Left colon (tissue), 2 donors: ENCODE measurements around the gene LRPAP1. TPM values are rescaled to one million over a fixed set of nuclear protein-coding genes. Genes with fewer than 3 reads are reported as not detected.
"Not testable (repeated sequence)": the region's sequence is repeated elsewhere in the genome, so short reads cannot be mapped to it uniquely, and the experiment has no call there.

Source experiments
- ATAC-seq: fragments of 200-7000 bp; cut with Tn5 transposase; one replicate; pipeline ENCODE4 v1.9.1; 2020; ENCODE audit warnings: mild to moderate bottlenecking, moderate library complexity
- DNase-seq, 2 donors: peaks; one replicate each; pipeline ENCODE4 v3.0.0-alpha.2; 2020
- intact Hi-C, 2 donors: fragments of 100-400 bp; cut with DNase I in 1 of 2; cut with micrococcal nuclease in 1 of 2; formaldehyde crosslinking; loops; one replicate each; pipeline versions ENCODE4 v1.11.2 to v1.14.0; 2022; cut with DNase I, micrococcal nuclease
- long read RNA-seq: library from polyadenylated mRNA; unstranded; transcript quantifications from one replicate; pipeline ENCODE4 v2.0.0, GENCODE V29; 2021
- total RNA-seq, 2 donors: library from RNA; stranded (reverse); fragmentation: NEBNext Ultra II Directional; extraction: Animal tissue kit (Norgen Biotek cat#: 25700); gene quantifications; one replicate each; pipeline ENCODE4 v1.2.1, GENCODE V29; 2021
- donor health status: DM: no; HTN: no; CAD: no.
- donor health status: DM: yes; HTN: yes; CAD: no.

LRPAP1 gene, protein sequence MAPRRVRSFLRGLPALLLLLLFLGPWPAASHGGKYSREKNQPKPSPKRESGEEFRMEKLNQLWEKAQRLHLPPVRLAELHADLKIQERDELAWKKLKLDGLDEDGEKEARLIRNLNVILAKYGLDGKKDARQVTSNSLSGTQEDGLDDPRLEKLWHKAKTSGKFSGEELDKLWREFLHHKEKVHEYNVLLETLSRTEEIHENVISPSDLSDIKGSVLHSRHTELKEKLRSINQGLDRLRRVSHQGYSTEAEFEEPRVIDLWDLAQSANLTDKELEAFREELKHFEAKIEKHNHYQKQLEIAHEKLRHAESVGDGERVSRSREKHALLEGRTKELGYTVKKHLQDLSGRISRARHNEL
- 100 to 1,000 TPM; 146 to 155 TPM for total RNA-seq
- long read RNA-seq, full-length matches to known transcripts, result 636 of 671 reads
- long read RNA-seq, partial matches to known transcripts, result 17 of 671 reads
- long read RNA-seq, other reads (novel, unspliced or antisense), result 18 of 671 reads

DNA sequence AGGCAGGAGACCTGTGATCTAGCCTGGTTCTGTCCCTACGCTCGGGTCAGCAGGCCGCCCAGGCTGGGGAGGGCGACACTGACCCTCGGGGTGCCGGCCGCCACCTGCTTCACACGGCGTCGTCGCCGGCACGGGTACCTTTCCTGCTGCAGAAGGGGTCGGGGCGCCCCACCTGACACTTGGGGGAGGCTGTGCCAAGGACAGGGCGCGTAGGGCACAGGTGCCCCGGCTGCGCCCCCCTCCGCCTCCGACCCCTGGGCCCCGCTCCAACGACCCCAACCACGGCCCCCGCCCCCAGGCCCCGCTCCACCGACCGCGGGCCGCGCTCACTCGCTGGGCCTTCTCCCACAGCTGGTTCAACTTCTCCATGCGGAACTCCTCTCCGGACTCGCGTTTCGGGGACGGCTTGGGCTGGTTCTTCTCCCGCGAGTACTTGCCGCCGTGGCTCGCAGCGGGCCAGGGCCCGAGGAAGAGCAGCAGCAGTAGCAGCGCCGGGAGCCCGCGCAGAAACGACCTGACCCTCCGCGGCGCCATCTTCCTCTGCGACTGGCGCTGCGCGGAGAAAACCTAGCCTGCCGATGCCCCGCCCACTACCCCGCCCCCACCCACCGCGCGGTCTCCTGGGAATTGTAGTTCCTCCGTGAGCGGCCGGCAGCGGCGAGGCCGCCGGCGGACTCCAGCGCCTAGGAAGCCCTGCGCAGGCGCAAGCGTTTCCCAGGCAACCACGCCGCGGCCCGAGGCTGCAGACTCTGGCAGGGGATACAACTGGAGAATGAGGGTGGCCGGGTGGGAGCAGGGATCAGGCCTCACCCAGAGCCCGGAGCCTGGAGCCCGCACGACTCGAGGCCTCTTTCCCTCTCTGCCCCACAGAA is at the start of gene LRPAP1:
TSS of gene LRPAP1 (minus strand) at position 544 of the 872 bp plus-strand sequence. CDS start at position 534, 10 bp downstream.
- intact Hi-C loops, result no loop called here
- peak; percentile 94 for ATAC-seq

DNA sequence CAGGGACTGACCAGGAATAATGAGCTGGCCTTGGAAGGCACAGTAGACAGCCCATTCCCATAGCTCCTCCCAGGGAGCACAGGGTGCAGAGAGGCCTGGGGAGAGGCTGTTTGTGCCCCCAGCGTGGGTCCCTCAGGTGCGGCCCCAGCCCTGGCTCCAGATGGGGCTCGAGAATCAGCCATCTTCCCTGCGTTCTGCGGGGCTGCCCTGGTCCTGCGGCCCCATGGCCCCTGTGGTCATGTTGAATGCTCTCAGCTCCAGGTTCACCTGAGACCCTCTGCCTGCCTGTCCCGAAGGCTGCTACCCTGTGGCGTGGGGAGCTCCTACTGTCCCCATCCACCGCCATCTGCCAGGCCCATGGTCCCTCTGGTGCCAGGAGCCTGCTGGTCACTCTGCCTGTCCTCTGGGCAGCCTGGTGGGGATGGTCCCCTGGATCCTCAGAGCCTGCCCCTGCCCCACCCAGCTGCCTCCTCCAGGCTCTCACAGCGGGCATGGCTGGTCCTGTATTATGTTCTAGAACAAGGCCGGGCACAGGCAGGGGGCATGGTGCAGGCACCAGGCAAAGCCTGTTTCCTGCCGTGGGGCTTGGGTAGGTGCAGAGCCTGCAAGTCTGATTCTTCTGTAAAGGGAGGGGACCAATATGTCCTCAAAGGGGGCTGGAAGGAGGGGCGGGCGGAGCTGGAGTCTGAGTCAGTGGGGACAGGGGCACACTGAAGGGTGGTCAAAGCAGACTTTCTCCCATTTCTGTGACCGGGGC is 49.3 kb upstream of the LRPAP1 start:
- DNase-seq, intact Hi-C loops, ATAC-seq: not testable (repeated sequence)

More for the DNA sequence above, at the start of gene LRPAP1:
- peak; percentile 89 to 93 for DNase-seq

GRCh38 chr4:3580859-3581258 is 48.6 kb upstream of the LRPAP1 start:
- ATAC-seq, intact Hi-C loops, DNase-seq: not testable (repeated sequence)

- ATAC-seq, intact Hi-C loops, DNase-seq: not testable (repeated sequence)
Observed at GRCh38 chr4:3578527-3579144, 46.4 kb upstream of the LRPAP1 start.

GRCh38 chr4:3578052-3578451 is 45.8 kb upstream of the LRPAP1 start:
- DNase-seq, intact Hi-C loops, ATAC-seq: not testable (repeated sequence)

DNA sequence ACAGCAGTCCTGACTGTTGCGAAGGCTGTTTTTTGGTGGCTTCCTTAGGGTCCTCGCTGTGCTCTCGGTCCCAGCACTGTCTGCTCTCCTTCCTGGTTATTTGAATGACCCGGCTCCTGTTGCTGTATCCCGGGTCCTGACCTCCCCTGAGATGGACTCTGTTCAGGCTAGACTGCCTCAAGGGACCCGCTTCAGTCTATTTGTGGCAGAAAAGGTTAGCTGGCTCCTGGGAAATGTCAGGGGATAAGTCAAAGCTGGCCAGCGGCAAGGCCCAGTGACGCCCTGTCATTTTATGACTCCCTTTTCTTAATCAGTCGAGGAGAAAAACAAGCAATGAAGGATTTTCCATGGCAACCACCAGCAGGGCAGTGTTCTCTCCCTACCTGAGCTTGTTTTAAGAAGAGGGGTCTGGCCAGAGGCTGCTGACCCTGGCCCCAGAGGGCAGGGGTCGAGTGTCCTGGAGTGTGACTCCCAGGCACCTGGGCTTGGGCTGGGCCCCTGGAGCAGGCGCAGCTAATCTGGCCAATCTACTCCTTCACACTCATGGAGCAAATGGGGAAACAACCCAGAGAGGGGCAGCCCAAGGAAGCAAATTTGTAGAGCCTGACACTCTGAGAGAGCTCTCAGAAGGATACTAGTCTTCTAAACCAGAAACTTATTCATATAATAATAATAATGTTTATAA is 45.1 kb upstream of the LRPAP1 start:
- DNase-seq, intact Hi-C loops: not testable (repeated sequence)

GRCh38 chr4:3576533-3577207 is 44.4 kb upstream of the LRPAP1 start:
- intact Hi-C loops, DNase-seq: not testable (repeated sequence)
- ATAC-seq, result peak; percentile 84

More for the DNA sequence above, 45.1 kb upstream of the LRPAP1 start:
- not testable (repeated sequence) for ATAC-seq

DNA sequence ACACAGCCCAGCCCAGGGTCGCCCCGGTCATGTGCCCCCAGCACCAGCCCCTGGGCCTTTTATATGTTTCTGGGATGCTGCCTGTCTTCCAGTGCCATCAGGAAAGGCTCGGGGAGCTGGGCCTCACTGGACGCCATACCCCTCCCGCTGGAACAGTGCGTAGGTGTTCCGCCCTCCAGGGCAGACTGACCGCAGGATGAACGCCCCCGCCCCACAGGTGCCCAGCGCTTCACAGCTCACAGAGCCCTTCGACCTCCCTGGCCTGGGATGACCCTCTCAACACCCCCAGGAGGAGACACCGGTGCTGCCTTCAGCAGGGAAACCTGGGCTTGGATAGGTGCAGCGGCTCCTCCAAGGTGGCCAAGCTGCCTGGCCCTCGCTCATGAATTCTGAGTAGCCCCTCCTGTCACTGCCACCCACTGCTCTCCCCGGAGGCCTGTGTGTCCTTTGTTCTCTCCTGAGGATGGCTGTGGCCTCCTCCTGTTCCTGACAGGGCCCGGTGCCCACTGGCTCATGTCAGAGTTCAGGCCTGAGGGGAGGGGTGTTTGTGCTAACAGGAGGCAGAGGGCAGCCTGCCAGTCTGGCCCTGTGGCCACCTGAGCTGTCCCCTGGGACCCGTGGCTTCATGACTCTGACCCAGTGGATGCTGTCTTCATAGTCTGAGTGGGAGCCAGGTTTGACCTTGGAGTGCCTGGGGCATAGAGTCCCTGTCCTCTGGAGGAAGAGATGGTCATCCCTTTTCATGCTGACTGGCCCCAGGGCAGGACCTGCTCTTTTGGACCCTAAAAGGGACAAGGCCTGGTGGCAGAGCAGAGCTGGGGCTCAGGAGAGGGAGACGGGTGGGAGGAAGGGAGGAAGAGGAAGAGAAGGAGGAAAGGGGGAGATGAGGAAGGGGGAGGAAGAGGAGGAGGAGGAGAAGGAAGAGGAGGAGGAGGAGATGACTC is 43.5 kb upstream of the LRPAP1 start:
- ATAC-seq, DNase-seq, intact Hi-C loops: not testable (repeated sequence)

- ATAC-seq, intact Hi-C loops, DNase-seq: not testable (repeated sequence)
Observed at GRCh38 chr4:3574865-3575264, 42.6 kb upstream of the LRPAP1 start.

DNA sequence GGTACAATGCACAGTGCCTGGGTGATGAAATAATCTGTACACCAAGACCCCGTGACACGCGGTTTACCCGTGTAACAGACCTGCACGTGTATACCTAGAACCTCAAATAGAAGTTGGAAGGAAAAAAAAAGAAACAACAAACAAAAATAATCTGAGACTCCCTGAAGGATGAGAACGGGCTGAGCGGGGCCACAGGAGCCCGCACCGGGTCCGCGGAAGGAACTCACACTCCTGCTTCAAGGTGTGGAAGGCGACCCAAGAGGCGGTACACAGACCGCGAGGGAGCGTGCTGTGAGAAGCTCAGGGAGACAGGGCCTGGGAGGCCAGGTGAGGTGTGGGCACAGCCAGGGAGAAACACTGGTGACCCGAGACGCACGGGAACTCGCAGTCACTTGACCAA is 42.1 kb upstream of the LRPAP1 start:
- intact Hi-C loops, DNase-seq, ATAC-seq: not testable (repeated sequence)

- DNase-seq, result no peak
- intact Hi-C loops, result no loop called here
- ATAC-seq, result no peak
Observed at GRCh38 chr4:3573131-3573530, 40.9 kb upstream of the LRPAP1 start.

DNA sequence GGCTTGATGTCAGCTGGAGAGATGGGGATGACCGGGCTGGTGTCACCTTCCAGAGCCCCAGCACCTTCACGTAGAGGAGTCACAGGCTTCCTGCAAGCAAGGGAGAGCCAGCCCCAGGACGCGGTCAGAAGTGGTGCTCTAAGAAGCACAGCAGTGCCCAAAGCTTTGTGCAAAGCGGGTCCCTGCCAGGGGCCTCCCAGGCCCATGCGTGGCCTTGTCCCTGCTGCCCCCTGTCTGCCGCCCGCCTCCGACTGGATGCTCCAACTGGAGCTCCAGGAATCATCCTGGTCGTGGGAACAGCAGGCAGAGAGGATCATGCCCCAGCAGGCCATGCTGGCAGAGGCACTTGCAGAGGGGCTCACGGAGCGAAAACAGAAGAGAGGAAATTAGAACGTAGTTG is 40.1 kb upstream of the LRPAP1 start:
- intact Hi-C loops, result no loop called here
- ATAC-seq (no peak), DNase-seq (no peak)

- ATAC-seq, result no peak
- DNase-seq, result no peak
- intact Hi-C loops, result no loop called here
Observed at GRCh38 chr4:3571921-3572320, 39.7 kb upstream of the LRPAP1 start.

- intact Hi-C loops, ATAC-seq, DNase-seq: not testable (repeated sequence)
Observed at GRCh38 chr4:3570923-3571322, 38.7 kb upstream of the LRPAP1 start.

GRCh38 chr4:3569611-3570010 is 37.4 kb upstream of the LRPAP1 start:
- ATAC-seq, DNase-seq, intact Hi-C loops: not testable (repeated sequence)

DNA sequence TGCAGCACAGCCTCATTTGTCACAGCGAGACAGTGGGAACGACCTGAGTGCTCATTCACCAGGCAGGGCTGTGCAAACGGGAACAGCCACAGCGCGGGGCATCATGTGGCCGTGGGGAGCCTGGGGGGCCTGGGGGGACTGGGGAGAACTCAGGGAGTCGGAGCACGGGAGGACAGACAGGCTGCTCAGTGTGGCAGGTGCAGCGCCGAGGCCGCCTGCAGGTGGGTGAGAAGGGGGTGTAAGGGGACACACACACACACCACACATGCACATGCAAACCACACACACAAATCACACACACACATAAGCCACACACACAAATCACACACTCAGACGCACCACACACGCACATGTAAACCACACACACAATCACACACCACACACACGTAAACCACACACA is 34.5 kb upstream of the LRPAP1 start:
- DNase-seq, ATAC-seq, intact Hi-C loops: not testable (repeated sequence)
